HepG2 (cell line): ENCODE data around the gene ARHGAP26. TPM values are rescaled to one million over a fixed set of nuclear protein-coding genes. Genes with fewer than 3 reads are reported as not detected.

Source experiments
- ELF1 ChIP-seq: sonication (generic); formaldehyde crosslinking; IDR thresholded peaks from 2 replicates; pipeline ENCODE4 v1.4.0; 2020; ENCODE audit warnings: missing genetic modification reagents
- ETV6 ChIP-seq: sonication (generic); formaldehyde crosslinking; conservative IDR thresholded peaks from 2 replicates; pipeline ENCODE4 v1.4.0; 2020; ENCODE audit warnings: missing genetic modification reagents
- HNF1A ChIP-seq, 2 experiments: sonication (generic) in 1 of 2; formaldehyde crosslinking in 1 of 2; IDR thresholded peaks; 2 replicates each; pipeline versions ENCODE4 v1.4.0 to v1.6.1; 2016 to 2020; ENCODE audit warnings: borderline replicate concordance in 1 of 2, low read depth in 1 of 2, mild to moderate bottlenecking in 1 of 2, missing genetic modification reagents in 1 of 2
- HNRNPUL1 ChIP-seq: fragments of 200-400 bp; formaldehyde crosslinking; IDR thresholded peaks from 2 replicates; pipeline ENCODE4 v1.6.1; 2017; ENCODE audit warnings: low read depth, mild to moderate bottlenecking, low read length, moderate library complexity
- KDM1A ChIP-seq: IDR thresholded peaks from 2 replicates; pipeline ENCODE4 v1.6.1; 2016; ENCODE audit warnings: missing compliant biosample characterization
- PRMT3 ChIP-seq: sonication (generic); formaldehyde crosslinking; IDR thresholded peaks from 2 replicates; pipeline ENCODE4 v1.8.1; 2022; ENCODE audit warnings: low read depth, mild to moderate bottlenecking, moderate library complexity, missing genetic modification reagents, borderline replicate concordance
- REL ChIP-seq: sonication (generic); formaldehyde crosslinking; conservative IDR thresholded peaks from 2 replicates; pipeline ENCODE4 v1.8.0; 2022; ENCODE audit warnings: mild to moderate bottlenecking, missing genetic modification reagents, moderate library complexity
- REXO4 ChIP-seq: sonication (generic); formaldehyde crosslinking; IDR thresholded peaks from 2 replicates; pipeline ENCODE4 v1.8.0; 2022; ENCODE audit warnings: missing genetic modification reagents, mild to moderate bottlenecking, borderline replicate concordance
- TFDP1 ChIP-seq: IDR thresholded peaks from 2 replicates; pipeline ENCODE4 v1.6.1; 2016; ENCODE audit warnings: missing compliant biosample characterization, missing genetic modification reagents, borderline replicate concordance
- ZNF777 ChIP-seq: sonication (generic); formaldehyde crosslinking; IDR thresholded peaks from 2 replicates; pipeline ENCODE4 v1.4.0; 2020; ENCODE audit warnings: missing genetic modification reagents
- polyA plus RNA-seq, 8 experiments: library from polyadenylated mRNA; depleted of rRNA in 3 of 8; stranded (reverse) in 7 of 8; unstranded in 1 of 8; fragments of >200 nt; fragmentation: Illumina TruSeq in 4 of 8; extraction: Trizol in 4 of 8; gene quantifications; 2 replicates each; pipeline versions ENCODE4 v1.2.1 to v1.2.3, GENCODE V29; 2011 to 2016; ENCODE audit warnings: low read depth in 4 of 8, missing spikeins in 1 of 8, mixed read lengths in 1 of 8; ENCODE audit not compliant: insufficient read depth in 1 of 8
- total RNA-seq, 5 experiments: library from RNA; depleted of rRNA; stranded (reverse); fragments of >200 nt; fragmentation: Illumina TruSeq; extraction: Trizol; gene quantifications; 2 replicates each; pipeline ENCODE4 v1.2.3, GENCODE V29; 2016; ENCODE audit warnings: low read depth in 1 of 5
- TF ChIP-seq, protein P1 (sequence below): IDR thresholded peaks from 2 replicates; pipeline ENCODE4 v1.6.1; 2016; ENCODE audit warnings: missing genetic modification reagents, missing compliant biosample characterization
- TF ChIP-seq, protein P2 (sequence below): fragments of 450-650 bp; IDR thresholded peaks from 2 replicates; pipeline ENCODE4 v1.6.1; 2017
- TF ChIP-seq, protein P3 (sequence below): IDR thresholded peaks from 2 replicates; pipeline ENCODE4 v1.6.1; 2016; ENCODE audit warnings: low read depth, borderline replicate concordance
- TF ChIP-seq, protein P4 (sequence below): sonication (generic); formaldehyde crosslinking; IDR thresholded peaks from 2 replicates; pipeline ENCODE4 v1.5.0; 2020; ENCODE audit warnings: missing genetic modification reagents
- TF ChIP-seq, protein P5 (sequence below): IDR thresholded peaks from 2 replicates; pipeline ENCODE4 v1.6.1; 2016; ENCODE audit warnings: mild to moderate bottlenecking, missing biosample characterization, missing genetic modification reagents

ARHGAP26 gene
- total and polyA plus RNA-seq, 2 of the 13 experiments (the other 11 are each of a cell fraction or from before 2014, with no cell fraction given): 9.6 to 18.2 TPM

DNA sequence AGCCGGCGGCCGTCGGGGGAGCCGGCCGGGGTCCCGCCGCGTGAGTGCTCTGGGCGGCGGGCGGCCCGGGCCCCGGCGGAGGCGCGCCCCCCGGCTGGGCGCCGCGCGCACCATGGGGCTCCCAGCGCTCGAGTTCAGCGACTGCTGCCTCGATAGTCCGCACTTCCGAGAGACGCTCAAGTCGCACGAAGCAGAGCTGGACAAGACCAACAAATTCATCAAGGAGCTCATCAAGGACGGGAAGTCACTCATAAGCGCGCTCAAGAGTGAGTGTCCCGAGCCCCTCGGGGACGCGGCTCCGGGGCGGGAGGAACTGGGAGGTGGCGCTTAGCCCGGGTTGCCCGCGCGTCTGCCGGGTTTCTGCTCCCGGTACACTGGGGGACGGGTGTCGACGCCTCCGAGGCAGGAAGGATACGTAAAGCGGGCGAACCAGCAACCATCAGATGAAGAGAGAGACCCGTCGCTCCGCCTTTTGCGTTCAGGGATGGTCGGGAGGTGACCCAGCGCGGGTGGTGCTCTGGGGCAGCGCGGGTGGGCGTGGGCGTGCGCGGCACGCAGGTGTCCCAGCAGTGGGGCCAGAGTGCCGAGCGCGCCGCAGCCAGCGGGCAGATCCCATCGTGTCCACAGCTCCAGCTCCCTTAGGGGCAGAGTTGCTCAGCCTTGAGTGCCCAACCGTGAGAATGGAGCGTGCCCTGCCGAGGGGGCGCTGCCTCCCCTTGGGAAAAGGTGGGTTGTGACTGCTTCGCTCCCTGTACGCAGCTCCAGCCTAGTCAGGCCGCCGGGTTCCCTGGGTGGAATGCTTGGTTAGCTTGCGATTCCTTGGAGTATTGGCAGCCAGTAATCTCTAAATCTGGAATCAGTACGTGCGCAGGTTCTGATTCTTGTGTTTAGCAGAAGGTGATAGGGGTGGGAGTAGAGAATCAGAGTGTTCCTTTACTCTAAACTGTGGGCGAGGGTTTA, 753 bp downstream of the ARHGAP26 start (continued):
- TF ChIP-seq HNF1A (IDR thresholded peaks at IDR 0.05; ENCODE audit: low read depth) (no peak), HNF1A (CRISPR knock-in tag; IDR thresholded peaks at IDR 0.05; ENCODE audit: borderline replicate concordance) (0 out of 2 replicates have a peak, but pooled peaks have one; percentile 10), ZNF777 (CRISPR knock-in tag) (peak; percentile 75), REXO4 (CRISPR knock-in tag) (no peak), PRMT3 (CRISPR knock-in tag) (no peak), ETV6 (CRISPR knock-in tag) (no peak; the same call in 1 of the 2 replicates), TFDP1 (peak; percentile 65; the same call in 1 of the 2 replicates), KDM1A (CRISPR knock-in tag) (no peak), REL (CRISPR knock-in tag) (peak; percentile 77), ELF1 (CRISPR knock-in tag) (0 out of 2 replicates have a peak, but pooled peaks have one; percentile 10), HNRNPUL1 (no peak)
- TF ChIP-seq, protein P1, sequence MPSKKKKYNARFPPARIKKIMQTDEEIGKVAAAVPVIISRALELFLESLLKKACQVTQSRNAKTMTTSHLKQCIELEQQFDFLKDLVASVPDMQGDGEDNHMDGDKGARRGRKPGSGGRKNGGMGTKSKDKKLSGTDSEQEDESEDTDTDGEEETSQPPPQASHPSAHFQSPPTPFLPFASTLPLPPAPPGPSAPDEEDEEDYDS: 0 out of 2 replicates have a peak, but pooled peaks have one; percentile 45
- TF ChIP-seq, protein P2, sequence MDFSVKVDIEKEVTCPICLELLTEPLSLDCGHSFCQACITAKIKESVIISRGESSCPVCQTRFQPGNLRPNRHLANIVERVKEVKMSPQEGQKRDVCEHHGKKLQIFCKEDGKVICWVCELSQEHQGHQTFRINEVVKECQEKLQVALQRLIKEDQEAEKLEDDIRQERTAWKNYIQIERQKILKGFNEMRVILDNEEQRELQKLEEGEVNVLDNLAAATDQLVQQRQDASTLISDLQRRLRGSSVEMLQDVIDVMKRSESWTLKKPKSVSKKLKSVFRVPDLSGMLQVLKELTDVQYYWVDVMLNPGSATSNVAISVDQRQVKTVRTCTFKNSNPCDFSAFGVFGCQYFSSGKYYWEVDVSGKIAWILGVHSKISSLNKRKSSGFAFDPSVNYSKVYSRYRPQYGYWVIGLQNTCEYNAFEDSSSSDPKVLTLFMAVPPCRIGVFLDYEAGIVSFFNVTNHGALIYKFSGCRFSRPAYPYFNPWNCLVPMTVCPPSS: no peak
- TF ChIP-seq, protein P3, sequence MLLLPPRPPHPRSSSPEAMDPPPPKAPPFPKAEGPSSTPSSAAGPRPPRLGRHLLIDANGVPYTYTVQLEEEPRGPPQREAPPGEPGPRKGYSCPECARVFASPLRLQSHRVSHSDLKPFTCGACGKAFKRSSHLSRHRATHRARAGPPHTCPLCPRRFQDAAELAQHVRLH: no peak
- TF ChIP-seq, protein P4, sequence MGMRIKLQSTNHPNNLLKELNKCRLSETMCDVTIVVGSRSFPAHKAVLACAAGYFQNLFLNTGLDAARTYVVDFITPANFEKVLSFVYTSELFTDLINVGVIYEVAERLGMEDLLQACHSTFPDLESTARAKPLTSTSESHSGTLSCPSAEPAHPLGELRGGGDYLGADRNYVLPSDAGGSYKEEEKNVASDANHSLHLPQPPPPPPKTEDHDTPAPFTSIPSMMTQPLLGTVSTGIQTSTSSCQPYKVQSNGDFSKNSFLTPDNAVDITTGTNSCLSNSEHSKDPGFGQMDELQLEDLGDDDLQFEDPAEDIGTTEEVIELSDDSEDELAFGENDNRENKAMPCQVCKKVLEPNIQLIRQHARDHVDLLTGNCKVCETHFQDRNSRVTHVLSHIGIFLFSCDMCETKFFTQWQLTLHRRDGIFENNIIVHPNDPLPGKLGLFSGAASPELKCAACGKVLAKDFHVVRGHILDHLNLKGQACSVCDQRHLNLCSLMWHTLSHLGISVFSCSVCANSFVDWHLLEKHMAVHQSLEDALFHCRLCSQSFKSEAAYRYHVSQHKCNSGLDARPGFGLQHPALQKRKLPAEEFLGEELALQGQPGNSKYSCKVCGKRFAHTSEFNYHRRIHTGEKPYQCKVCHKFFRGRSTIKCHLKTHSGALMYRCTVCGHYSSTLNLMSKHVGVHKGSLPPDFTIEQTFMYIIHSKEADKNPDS (CRISPR knock-in tag): no peak
- TF ChIP-seq, protein P5, sequence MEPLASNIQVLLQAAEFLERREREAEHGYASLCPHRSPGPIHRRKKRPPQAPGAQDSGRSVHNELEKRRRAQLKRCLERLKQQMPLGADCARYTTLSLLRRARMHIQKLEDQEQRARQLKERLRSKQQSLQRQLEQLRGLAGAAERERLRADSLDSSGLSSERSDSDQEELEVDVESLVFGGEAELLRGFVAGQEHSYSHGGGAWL (CRISPR knock-in tag): peak; percentile 55; the same call in 1 of the 2 replicates
